GM23338 (cell line): Measurements from ENCODE around the gene SLC51B. TPM values are rescaled to one million over a fixed set of nuclear protein-coding genes. Genes with fewer than 3 reads are reported as not detected.

ENCODE experiments used
- ATAC-seq: fragments of 200-7000 bp; cut with Tn5 transposase; 3 replicates; pipeline ENCODE4 v1.9.1; 2020
- DNase-seq: peaks from one replicate; pipeline ENCODE4 v3.0.0-alpha.2; 2015; ENCODE audit warnings: low spot score
- H2AFZ ChIP-seq: fragments of 200-600 bp; sonication (generic); 2 replicates; pipeline ENCODE4 v1.8.0; 2016; ENCODE audit warnings: antibody characterized with exemption, mild to moderate bottlenecking, moderate library complexity
- H3F3A ChIP-seq: fragments of 200-600 bp; sonication (generic); replicated peaks from 2 replicates; pipeline ENCODE4 v1.8.0; 2017; ENCODE audit warnings: antibody characterized with exemption, mixed run types, low read depth
- H3K27ac ChIP-seq: fragments of 200-600 bp; sonication (generic); 2 replicates; pipeline ENCODE4 v1.6.1; 2016; ENCODE audit warnings: low read depth
- H3K27me3 ChIP-seq: fragments of 200-600 bp; sonication (generic); 2 replicates; pipeline ENCODE4 v1.8.0; 2016; ENCODE audit warnings: mild to moderate bottlenecking, mixed run types, moderate library complexity; ENCODE audit not compliant: insufficient read depth
- H3K36me3 ChIP-seq: fragments of 200-600 bp; sonication (generic); 2 replicates; pipeline ENCODE4 v1.8.0; 2016; ENCODE audit warnings: mild to moderate bottlenecking; ENCODE audit not compliant: insufficient read depth
- H3K4me1 ChIP-seq: fragments of 200-600 bp; sonication (generic); 2 replicates; pipeline ENCODE4 v1.8.0; 2016; ENCODE audit warnings: mild to moderate bottlenecking, moderate library complexity; ENCODE audit not compliant: insufficient read depth
- H3K4me2 ChIP-seq: fragments of 200-600 bp; sonication (generic); 2 replicates; pipeline ENCODE4 v1.7.1; 2017; ENCODE audit warnings: mixed run types
- H3K4me3 ChIP-seq: fragments of 200-600 bp; sonication (generic); 2 replicates; pipeline ENCODE4 v1.6.1; 2016; ENCODE audit warnings: mixed run types
- H3K79me2 ChIP-seq: fragments of 200-600 bp; sonication (generic); replicated peaks from 2 replicates; pipeline ENCODE4 v1.8.0; 2017; ENCODE audit warnings: mild to moderate bottlenecking; ENCODE audit not compliant: insufficient read depth
- H3K9me2 ChIP-seq: fragments of 200-600 bp; sonication (generic); 2 replicates; pipeline ENCODE4 v1.8.0; 2017; ENCODE audit not compliant: insufficient read depth
- H4K20me1 ChIP-seq: fragments of 200-600 bp; sonication (generic); replicated peaks from 2 replicates; pipeline ENCODE4 v1.8.0; 2017; ENCODE audit warnings: mild to moderate bottlenecking; ENCODE audit not compliant: insufficient read depth
- H3K27ac Mint-ChIP-seq: 2 replicates; pipeline ENCODE4 v1.8.0; 2020; ENCODE audit warnings: inconsistent platforms, mild to moderate bottlenecking, moderate library complexity, mixed read lengths
- H3K27me3 Mint-ChIP-seq: 3 replicates; pipeline ENCODE4 v1.8.0; 2022; ENCODE audit warnings: low read depth, mild to moderate bottlenecking, moderate library complexity, mixed read lengths, inconsistent platforms; ENCODE audit not compliant: insufficient read depth, poor library complexity
- H3K36me3 Mint-ChIP-seq: 3 replicates; pipeline ENCODE4 v1.8.0; 2021; ENCODE audit warnings: low read depth, mild to moderate bottlenecking, inconsistent platforms, moderate library complexity, mixed read lengths
- H3K4me1 Mint-ChIP-seq: 3 replicates; pipeline ENCODE4 v1.8.0; 2020; ENCODE audit warnings: mild to moderate bottlenecking, inconsistent platforms, mixed read lengths
- H3K4me3 Mint-ChIP-seq: 3 replicates; pipeline ENCODE4 v1.8.0; 2021; ENCODE audit warnings: moderate library complexity, mild to moderate bottlenecking, inconsistent platforms, mixed read lengths
- H3K9me3 Mint-ChIP-seq: 3 replicates; pipeline ENCODE4 v1.8.0; 2020; ENCODE audit warnings: moderate library complexity, mild to moderate bottlenecking, inconsistent platforms, mixed read lengths
- EZH2 ChIP-seq: fragments of 200-600 bp; sonication (generic); IDR thresholded peaks from one replicate; pipeline ENCODE4 v1.8.0; 2017; ENCODE audit warnings: antibody characterized with exemption, mild to moderate bottlenecking, low read depth; ENCODE audit not compliant: unreplicated experiment
- EZH2phosphoT487 ChIP-seq: fragments of 200-600 bp; sonication (generic); IDR thresholded peaks from one replicate; pipeline ENCODE4 v1.8.1; 2018; ENCODE audit warnings: antibody characterized with exemption; ENCODE audit not compliant: unreplicated experiment
- JUNB ChIP-seq: IDR thresholded peaks from one replicate; pipeline ENCODE4 v1.6.1; 2016; ENCODE audit warnings: antibody characterized with exemption; ENCODE audit not compliant: unreplicated experiment
- NANOG ChIP-seq: IDR thresholded peaks from 2 replicates; pipeline ENCODE4 v1.6.1; 2016; ENCODE audit warnings: antibody characterized with exemption, borderline replicate concordance
- ZNF114 ChIP-seq: fragments of 250-450 bp; sonication (Bioruptor Pico); IDR thresholded peaks from 2 replicates; pipeline ENCODE4 v1.5.0; 2020; ENCODE audit warnings: mild to moderate bottlenecking, moderate library complexity
- ZNF331 ChIP-seq: fragments of 250-450 bp; sonication (Bioruptor Pico); IDR thresholded peaks from 2 replicates; pipeline ENCODE4 v1.5.0; 2020; ENCODE audit warnings: low read depth, mild to moderate bottlenecking, moderate library complexity
- long read RNA-seq: library from polyadenylated mRNA; unstranded; transcript quantifications from one replicate; pipeline ENCODE4 v2.0.0, GENCODE V29; 2020; ENCODE audit not compliant: unreplicated experiment
- polyA plus RNA-seq: library from polyadenylated mRNA; unstranded; fragments of >200 nt; fragmentation: Nextera tagmentation; extraction: Ambion mirVana; gene quantifications from 2 replicates; pipeline ENCODE4 v1.2.1, GENCODE V29; 2016
- total RNA-seq: library from RNA; depleted of rRNA; stranded (reverse); fragments of >200 nt; shearing (Covaris generic); gene quantifications from 2 replicates; pipeline ENCODE4 v1.2.3, GENCODE V29; 2014; rRNA removed
- TF ChIP-seq, protein P1 (sequence below): fragments of 250-450 bp; sonication (Bioruptor Pico); IDR thresholded peaks from 2 replicates; pipeline ENCODE4 v1.5.0; 2020; ENCODE audit warnings: mild to moderate bottlenecking, moderate library complexity
- TF ChIP-seq, protein P2 (sequence below): IDR thresholded peaks from 2 replicates; pipeline ENCODE4 v1.6.1; 2016; ENCODE audit warnings: antibody characterized with exemption
- TF ChIP-seq, protein P3 (sequence below): IDR thresholded peaks from one replicate; pipeline ENCODE4 v1.6.1; 2018; ENCODE audit warnings: antibody characterized with exemption; ENCODE audit not compliant: unreplicated experiment

Gene SLC51B
- total RNA-seq (not detected in 2 replicates), polyA plus RNA-seq (not detected in 2 replicates)
- long read RNA-seq = 0 reads

DNA sequence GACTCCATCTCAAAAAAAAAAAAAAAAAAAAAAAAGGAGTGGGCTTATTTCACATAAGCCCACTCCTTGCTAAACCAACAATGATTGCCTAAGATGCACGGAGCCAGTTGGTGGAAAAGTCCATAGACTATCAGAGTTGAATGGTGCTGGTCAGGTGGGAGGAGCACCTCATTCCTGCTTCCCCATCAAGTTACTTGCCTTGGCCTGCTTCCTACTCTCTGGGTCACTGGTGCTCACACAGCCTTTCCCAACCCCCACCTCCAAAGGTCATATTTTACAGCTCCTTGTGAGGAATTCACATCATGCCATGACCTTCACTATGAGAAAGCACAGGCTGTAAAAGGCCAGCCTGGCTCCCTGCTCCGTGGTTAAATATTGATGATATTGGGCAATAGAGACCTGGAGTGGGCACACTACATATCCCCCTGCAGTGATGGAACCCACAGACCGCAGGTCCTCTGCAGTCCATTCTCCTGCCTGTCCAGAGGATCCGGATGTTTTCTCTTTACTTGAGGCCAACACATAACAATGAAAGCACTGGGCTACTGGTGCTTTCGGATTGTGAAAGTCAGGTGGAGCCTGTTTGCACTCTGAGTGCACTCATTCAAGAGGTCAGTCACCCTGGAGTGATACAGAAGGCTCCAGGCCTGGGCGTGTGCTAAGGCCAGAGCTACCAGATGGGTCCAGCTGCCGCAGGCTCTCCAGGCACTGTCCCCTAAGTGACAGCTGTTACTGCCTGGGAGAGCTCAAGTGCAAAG lies at the start of gene SLC51B:
SLC51B (plus strand) TSS at position 664 of the 758 bp plus-strand sequence. CDS start 4,618 bp downstream, outside the sequence.
- no peak for ATAC-seq
- peak within 1 kb of the TSS; percentile 63; the same call in 1 of the 2 replicates for H2AFZ ChIP-seq
- no peaks in the 10 kb centered on the region for H3K9me3 Mint-ChIP-seq

More for the DNA sequence above, at the start of gene SLC51B:
- DNase-seq = no peak
- no peaks in the 10 kb centered on the region for H4K20me1 ChIP-seq
- H3K4me3 ChIP-seq = no peak within 1 kb of the TSS
- H3K27ac ChIP-seq = no peak within 1 kb of the TSS
- no peak within 1 kb of the TSS for H3K4me2 ChIP-seq
- H3K27me3 Mint-ChIP-seq = peaks cover 9% of the 10 kb centered on the region
- H3K27ac Mint-ChIP-seq = no peak within 1 kb of the TSS
- H3K79me2 ChIP-seq = no peaks in the 10 kb centered on the region
- no peaks in the 10 kb centered on the region for H3K36me3 Mint-ChIP-seq
- H3K4me1 Mint-ChIP-seq = peaks cover 4% of the 10 kb centered on the region
- H3F3A ChIP-seq = 0 out of 2 replicates have a peak, but pooled peaks cover 3% of the 10 kb centered on the region
- no peaks in the 10 kb centered on the region for H3K36me3 ChIP-seq
- no peak within 1 kb of the TSS for H3K4me3 Mint-ChIP-seq
- H3K27me3 ChIP-seq = no peaks in the 10 kb centered on the region
- no peaks in the 10 kb centered on the region for H3K9me2 ChIP-seq
- no peaks in the 10 kb centered on the region for H3K4me1 ChIP-seq
- TF ChIP-seq, protein P1, sequence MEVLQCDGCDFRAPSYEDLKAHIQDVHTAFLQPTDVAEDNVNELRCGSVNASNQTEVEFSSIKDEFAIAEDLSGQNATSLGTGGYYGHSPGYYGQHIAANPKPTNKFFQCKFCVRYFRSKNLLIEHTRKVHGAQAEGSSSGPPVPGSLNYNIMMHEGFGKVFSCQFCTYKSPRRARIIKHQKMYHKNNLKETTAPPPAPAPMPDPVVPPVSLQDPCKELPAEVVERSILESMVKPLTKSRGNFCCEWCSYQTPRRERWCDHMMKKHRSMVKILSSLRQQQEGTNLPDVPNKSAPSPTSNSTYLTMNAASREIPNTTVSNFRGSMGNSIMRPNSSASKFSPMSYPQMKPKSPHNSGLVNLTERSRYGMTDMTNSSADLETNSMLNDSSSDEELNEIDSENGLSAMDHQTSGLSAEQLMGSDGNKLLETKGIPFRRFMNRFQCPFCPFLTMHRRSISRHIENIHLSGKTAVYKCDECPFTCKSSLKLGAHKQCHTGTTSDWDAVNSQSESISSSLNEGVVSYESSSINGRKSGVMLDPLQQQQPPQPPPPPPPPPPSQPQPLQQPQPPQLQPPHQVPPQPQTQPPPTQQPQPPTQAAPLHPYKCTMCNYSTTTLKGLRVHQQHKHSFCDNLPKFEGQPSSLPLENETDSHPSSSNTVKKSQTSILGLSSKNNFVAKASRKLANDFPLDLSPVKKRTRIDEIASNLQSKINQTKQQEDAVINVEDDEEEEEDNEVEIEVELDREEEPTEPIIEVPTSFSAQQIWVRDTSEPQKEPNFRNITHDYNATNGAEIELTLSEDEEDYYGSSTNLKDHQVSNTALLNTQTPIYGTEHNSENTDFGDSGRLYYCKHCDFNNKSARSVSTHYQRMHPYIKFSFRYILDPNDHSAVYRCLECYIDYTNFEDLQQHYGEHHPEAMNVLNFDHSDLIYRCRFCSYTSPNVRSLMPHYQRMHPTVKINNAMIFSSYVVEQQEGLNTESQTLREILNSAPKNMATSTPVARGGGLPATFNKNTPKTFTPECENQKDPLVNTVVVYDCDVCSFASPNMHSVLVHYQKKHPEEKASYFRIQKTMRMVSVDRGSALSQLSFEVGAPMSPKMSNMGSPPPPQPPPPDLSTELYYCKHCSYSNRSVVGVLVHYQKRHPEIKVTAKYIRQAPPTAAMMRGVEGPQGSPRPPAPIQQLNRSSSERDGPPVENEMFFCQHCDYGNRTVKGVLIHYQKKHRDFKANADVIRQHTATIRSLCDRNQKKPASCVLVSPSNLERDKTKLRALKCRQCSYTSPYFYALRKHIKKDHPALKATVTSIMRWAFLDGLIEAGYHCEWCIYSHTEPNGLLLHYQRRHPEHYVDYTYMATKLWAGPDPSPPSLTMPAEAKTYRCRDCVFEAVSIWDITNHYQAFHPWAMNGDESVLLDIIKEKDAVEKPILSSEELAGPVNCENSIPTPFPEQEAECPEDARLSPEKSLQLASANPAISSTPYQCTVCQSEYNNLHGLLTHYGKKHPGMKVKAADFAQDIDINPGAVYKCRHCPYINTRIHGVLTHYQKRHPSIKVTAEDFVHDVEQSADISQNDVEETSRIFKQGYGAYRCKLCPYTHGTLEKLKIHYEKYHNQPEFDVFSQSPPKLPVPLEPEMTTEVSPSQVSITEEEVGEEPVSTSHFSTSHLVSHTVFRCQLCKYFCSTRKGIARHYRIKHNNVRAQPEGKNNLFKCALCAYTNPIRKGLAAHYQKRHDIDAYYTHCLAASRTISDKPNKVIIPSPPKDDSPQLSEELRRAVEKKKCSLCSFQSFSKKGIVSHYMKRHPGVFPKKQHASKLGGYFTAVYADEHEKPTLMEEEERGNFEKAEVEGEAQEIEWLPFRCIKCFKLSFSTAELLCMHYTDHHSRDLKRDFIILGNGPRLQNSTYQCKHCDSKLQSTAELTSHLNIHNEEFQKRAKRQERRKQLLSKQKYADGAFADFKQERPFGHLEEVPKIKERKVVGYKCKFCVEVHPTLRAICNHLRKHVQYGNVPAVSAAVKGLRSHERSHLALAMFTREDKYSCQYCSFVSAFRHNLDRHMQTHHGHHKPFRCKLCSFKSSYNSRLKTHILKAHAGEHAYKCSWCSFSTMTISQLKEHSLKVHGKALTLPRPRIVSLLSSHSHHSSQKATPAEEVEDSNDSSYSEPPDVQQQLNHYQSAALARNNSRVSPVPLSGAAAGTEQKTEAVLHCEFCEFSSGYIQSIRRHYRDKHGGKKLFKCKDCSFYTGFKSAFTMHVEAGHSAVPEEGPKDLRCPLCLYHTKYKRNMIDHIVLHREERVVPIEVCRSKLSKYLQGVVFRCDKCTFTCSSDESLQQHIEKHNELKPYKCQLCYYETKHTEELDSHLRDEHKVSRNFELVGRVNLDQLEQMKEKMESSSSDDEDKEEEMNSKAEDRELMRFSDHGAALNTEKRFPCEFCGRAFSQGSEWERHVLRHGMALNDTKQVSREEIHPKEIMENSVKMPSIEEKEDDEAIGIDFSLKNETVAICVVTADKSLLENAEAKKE (CRISPR knock-in tag) = no peak
- TF ChIP-seq ZNF331 (CRISPR knock-in tag) (no peak), NANOG (no peak), JUNB (no peak), EZH2 (no peak), EZH2phosphoT487 (no peak), ZNF114 (no peak)
- TF ChIP-seq, protein P2, sequence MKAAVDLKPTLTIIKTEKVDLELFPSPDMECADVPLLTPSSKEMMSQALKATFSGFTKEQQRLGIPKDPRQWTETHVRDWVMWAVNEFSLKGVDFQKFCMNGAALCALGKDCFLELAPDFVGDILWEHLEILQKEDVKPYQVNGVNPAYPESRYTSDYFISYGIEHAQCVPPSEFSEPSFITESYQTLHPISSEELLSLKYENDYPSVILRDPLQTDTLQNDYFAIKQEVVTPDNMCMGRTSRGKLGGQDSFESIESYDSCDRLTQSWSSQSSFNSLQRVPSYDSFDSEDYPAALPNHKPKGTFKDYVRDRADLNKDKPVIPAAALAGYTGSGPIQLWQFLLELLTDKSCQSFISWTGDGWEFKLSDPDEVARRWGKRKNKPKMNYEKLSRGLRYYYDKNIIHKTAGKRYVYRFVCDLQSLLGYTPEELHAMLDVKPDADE = no peak
- TF ChIP-seq, protein P3, sequence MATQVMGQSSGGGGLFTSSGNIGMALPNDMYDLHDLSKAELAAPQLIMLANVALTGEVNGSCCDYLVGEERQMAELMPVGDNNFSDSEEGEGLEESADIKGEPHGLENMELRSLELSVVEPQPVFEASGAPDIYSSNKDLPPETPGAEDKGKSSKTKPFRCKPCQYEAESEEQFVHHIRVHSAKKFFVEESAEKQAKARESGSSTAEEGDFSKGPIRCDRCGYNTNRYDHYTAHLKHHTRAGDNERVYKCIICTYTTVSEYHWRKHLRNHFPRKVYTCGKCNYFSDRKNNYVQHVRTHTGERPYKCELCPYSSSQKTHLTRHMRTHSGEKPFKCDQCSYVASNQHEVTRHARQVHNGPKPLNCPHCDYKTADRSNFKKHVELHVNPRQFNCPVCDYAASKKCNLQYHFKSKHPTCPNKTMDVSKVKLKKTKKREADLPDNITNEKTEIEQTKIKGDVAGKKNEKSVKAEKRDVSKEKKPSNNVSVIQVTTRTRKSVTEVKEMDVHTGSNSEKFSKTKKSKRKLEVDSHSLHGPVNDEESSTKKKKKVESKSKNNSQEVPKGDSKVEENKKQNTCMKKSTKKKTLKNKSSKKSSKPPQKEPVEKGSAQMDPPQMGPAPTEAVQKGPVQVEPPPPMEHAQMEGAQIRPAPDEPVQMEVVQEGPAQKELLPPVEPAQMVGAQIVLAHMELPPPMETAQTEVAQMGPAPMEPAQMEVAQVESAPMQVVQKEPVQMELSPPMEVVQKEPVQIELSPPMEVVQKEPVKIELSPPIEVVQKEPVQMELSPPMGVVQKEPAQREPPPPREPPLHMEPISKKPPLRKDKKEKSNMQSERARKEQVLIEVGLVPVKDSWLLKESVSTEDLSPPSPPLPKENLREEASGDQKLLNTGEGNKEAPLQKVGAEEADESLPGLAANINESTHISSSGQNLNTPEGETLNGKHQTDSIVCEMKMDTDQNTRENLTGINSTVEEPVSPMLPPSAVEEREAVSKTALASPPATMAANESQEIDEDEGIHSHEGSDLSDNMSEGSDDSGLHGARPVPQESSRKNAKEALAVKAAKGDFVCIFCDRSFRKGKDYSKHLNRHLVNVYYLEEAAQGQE = no peak
